H1 (cell line): ENCODE measurements around the gene GRM8.

ENCODE experiments used
- CEBPB ChIP-seq: IDR thresholded peaks from 2 replicates; pipeline ENCODE4 v1.6.1; 2012; ENCODE audit warnings: low read depth, low read length
- CREB1 ChIP-seq: IDR thresholded peaks from 2 replicates; pipeline ENCODE4 v1.6.1; 2012; ENCODE audit warnings: inconsistent platforms
- EP300 ChIP-seq, 2 experiments: IDR thresholded peaks; 1 replicate in 1 of 2; 2 replicates in 1 of 2; pipeline ENCODE4 v1.6.1; 2011 to 2012; ENCODE audit warnings: low read depth in 2 of 2, low read length in 2 of 2, mild to moderate bottlenecking in 2 of 2, borderline replicate concordance in 1 of 2, inconsistent platforms in 1 of 2, moderate library complexity in 1 of 2
- EZH2 ChIP-seq: fragments of 200-600 bp; sonication (generic); IDR thresholded peaks from 2 replicates; pipeline ENCODE4 v1.7.1; 2012; ENCODE audit warnings: low read depth, mild to moderate bottlenecking, moderate library complexity, low read length, inconsistent platforms; ENCODE audit not compliant: severe bottlenecking
- POLR2A ChIP-seq, 2 experiments: IDR thresholded peaks; 1 replicate in 1 of 2; 2 replicates in 1 of 2; pipeline ENCODE4 v1.6.1; 2011; ENCODE audit warnings: low read depth in 2 of 2, low read length in 2 of 2, mild to moderate bottlenecking in 2 of 2; ENCODE audit errors: control extremely low read depth in 1 of 2
- POLR2AphosphoS5 ChIP-seq: IDR thresholded peaks from 2 replicates; pipeline ENCODE4 v1.6.1; 2011; ENCODE audit warnings: low read depth, low read length
- RFX5 ChIP-seq: IDR thresholded peaks from 2 replicates; pipeline ENCODE4 v1.6.1; 2011; ENCODE audit warnings: low read depth, low read length, improper control_type of control experiment, borderline replicate concordance
- SP2 ChIP-seq: IDR thresholded peaks from 2 replicates; pipeline ENCODE4 v1.6.1; 2012; ENCODE audit warnings: mild to moderate bottlenecking, low read length, inconsistent platforms
- TAF1 ChIP-seq: IDR thresholded peaks from 2 replicates; pipeline ENCODE4 v1.6.1; 2011; ENCODE audit warnings: mild to moderate bottlenecking, low read depth, low read length
- TEAD4 ChIP-seq: IDR thresholded peaks from 2 replicates; pipeline ENCODE4 v1.6.1; 2012; ENCODE audit warnings: low read depth, low read length, inconsistent platforms, mixed read lengths
- ZNF274 ChIP-seq: IDR thresholded peaks from 2 replicates; pipeline ENCODE4 v1.7.0; 2012; ENCODE audit warnings: low read length, borderline replicate concordance; ENCODE audit errors: extremely low read depth
- TF ChIP-seq, protein P1 (sequence below), 3 experiments: IDR thresholded peaks; 1 replicate in 2 of 3; 2 replicates in 1 of 3; pipeline versions ENCODE4 v1.5.1 to v1.6.1; 2011; ENCODE audit warnings: low read length in 3 of 3, mild to moderate bottlenecking in 3 of 3, inconsistent platforms in 2 of 3, low read depth in 1 of 3, moderate library complexity in 1 of 3; ENCODE audit not compliant: insufficient read depth in 1 of 3; ENCODE audit errors: control extremely low read depth in 1 of 3
- TF ChIP-seq, protein P2 (sequence below): IDR thresholded peaks from 2 replicates; pipeline ENCODE4 v1.6.1; 2011; ENCODE audit warnings: low read depth, mild to moderate bottlenecking, low read length; ENCODE audit not compliant: insufficient read depth
- TF ChIP-seq, protein P3 (sequence below): IDR thresholded peaks from 2 replicates; pipeline ENCODE4 v1.6.1; 2012; ENCODE audit warnings: inconsistent platforms

DNA sequence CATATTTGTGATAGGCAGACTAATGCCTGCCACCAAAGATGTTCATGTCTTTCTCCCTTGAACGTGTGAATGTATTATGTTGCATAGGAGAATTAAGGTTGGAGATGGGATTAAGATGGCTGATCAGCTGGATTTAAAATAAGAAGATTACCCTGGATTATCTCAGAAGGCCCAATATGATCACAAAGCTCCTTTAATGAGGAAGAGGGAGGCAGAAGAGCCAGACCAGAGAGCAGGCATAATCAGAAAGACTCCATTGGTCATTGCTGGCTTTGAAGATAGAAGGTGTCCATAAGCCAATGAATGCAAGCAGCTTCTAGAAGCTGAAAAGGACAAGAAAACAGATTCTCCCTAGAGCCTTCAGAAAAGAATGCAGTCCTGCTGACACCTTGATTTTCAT, 410.3 kb downstream of the GRM8 start:
- TF ChIP-seq CEBPB (no peak), CREB1 (no peak), POLR2A (IDR thresholded peaks at IDR 0.05; ENCODE audit: control extremely low read depth in 1 of 2, low read depth in 2 of 2, low read length in 2 of 2) (no peak), ZNF274 (no peak), EP300 (IDR thresholded peaks at IDR 0.05; ENCODE audit: borderline replicate concordance in 1 of 2, low read depth in 2 of 2, low read length in 2 of 2) (no peak), TAF1 (no peak), EZH2 (no peak), SP2 (no peak), POLR2AphosphoS5 (no peak), RFX5 (no peak), TEAD4 (no peak)
- TF ChIP-seq, protein P1, sequence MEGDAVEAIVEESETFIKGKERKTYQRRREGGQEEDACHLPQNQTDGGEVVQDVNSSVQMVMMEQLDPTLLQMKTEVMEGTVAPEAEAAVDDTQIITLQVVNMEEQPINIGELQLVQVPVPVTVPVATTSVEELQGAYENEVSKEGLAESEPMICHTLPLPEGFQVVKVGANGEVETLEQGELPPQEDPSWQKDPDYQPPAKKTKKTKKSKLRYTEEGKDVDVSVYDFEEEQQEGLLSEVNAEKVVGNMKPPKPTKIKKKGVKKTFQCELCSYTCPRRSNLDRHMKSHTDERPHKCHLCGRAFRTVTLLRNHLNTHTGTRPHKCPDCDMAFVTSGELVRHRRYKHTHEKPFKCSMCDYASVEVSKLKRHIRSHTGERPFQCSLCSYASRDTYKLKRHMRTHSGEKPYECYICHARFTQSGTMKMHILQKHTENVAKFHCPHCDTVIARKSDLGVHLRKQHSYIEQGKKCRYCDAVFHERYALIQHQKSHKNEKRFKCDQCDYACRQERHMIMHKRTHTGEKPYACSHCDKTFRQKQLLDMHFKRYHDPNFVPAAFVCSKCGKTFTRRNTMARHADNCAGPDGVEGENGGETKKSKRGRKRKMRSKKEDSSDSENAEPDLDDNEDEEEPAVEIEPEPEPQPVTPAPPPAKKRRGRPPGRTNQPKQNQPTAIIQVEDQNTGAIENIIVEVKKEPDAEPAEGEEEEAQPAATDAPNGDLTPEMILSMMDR (IDR thresholded peaks at IDR 0.05; ENCODE audit: control extremely low read depth in 1 of 3, insufficient read depth in 1 of 3, low read depth in 1 of 3, low read length in 3 of 3), result no peak
- TF ChIP-seq, protein P2, sequence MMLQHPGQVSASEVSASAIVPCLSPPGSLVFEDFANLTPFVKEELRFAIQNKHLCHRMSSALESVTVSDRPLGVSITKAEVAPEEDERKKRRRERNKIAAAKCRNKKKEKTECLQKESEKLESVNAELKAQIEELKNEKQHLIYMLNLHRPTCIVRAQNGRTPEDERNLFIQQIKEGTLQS, result no peak
- TF ChIP-seq, protein P3, sequence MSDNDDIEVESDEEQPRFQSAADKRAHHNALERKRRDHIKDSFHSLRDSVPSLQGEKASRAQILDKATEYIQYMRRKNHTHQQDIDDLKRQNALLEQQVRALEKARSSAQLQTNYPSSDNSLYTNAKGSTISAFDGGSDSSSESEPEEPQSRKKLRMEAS, result no peak
